ENCODE measurements around the gene SYT9. TPM values are rescaled to one million over a fixed set of nuclear protein-coding genes. Genes with fewer than 3 reads are reported as not detected.

SYT9 gene
- polyA plus RNA-seq, 2 of the 4 experiments (the other 2 are of a cell fraction), result 0.10 TPM; not detected in 1

DNA sequence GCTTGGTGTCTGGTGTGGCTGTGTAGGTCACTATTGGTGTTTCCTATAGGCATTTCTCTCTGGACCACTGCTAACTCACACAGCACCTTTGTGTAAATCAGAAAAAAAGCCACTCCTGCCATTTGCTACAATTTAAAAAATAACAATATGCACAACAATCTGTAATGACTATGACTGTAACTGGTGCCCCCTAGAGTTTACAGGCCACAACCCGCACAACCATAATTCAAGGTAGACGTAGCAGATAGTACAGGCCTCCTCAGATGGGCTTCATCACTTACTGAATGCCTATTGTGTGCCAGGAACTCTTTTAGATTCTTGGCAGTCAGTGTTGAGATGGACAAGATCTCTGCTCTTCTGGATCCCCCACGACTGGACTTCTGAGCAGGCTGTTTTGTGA is 47.7 kb downstream of the SYT9 start:
- FAIRE-seq (no peak), DNase-seq (ENCODE audit: low read depth in 1 of 2, low spot score in 1 of 2) (no peak), ATAC-seq (no peak)
- POLR2A ChIA-PET, result no interaction called here
- Histone ChIP-seq H3K4me3 (no peak overlapping the region), H3K9me3 (no peaks in the 10 kb centered on the region), H3K27ac (no peak overlapping the region), H3K4me1 (no peaks in the 10 kb centered on the region), H3K4me2 (no peak overlapping the region)
- TF ChIP-seq, protein P1, sequence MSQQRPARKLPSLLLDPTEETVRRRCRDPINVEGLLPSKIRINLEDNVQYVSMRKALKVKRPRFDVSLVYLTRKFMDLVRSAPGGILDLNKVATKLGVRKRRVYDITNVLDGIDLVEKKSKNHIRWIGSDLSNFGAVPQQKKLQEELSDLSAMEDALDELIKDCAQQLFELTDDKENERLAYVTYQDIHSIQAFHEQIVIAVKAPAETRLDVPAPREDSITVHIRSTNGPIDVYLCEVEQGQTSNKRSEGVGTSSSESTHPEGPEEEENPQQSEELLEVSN (IDR thresholded peaks at IDR 0.05; ENCODE audit: borderline replicate concordance, low read depth), result no peak
- TF ChIP-seq HEYL (CRISPR knock-in tag; IDR thresholded peaks at IDR 0.05) (no peak), FOXS1 (CRISPR knock-in tag; IDR thresholded peaks at IDR 0.05) (no peak), FOSL2 (IDR thresholded peaks at IDR 0.05) (no peak), FOSL2 (CRISPR knock-in tag; IDR thresholded peaks at IDR 0.05) (no peak), SREBF2 (IDR thresholded peaks at IDR 0.05) (no peak), RARB (CRISPR knock-in tag; IDR thresholded peaks at IDR 0.05) (no peak), BHLHE40 (IDR thresholded peaks at IDR 0.05; ENCODE audit: low read depth, low read length) (no peak), NFE2L2 (conservative IDR thresholded peaks at IDR 0.05; ENCODE audit: low read length) (no peak), JUN (IDR thresholded peaks at IDR 0.05) (no peak), RNF2 (IDR thresholded peaks at IDR 0.05; ENCODE audit: borderline replicate concordance, low read depth) (no peak), RFX5 (IDR thresholded peaks at IDR 0.05) (no peak), CHD4 (IDR thresholded peaks at IDR 0.05; ENCODE audit: borderline replicate concordance) (no peak), ZSCAN20 (CRISPR knock-in tag; IDR thresholded peaks at IDR 0.05) (no peak), RCOR1 (IDR thresholded peaks at IDR 0.05; ENCODE audit: low read depth, low read length) (no peak), TFCP2L1 (CRISPR knock-in tag; IDR thresholded peaks at IDR 0.05) (no peak)
- TF ChIP-seq, protein P2, sequence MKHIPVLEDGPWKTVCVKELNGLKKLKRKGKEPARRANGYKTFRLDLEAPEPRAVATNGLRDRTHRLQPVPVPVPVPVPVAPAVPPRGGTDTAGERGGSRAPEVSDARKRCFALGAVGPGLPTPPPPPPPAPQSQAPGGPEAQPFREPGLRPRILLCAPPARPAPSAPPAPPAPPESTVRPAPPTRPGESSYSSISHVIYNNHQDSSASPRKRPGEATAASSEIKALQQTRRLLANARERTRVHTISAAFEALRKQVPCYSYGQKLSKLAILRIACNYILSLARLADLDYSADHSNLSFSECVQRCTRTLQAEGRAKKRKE (CRISPR knock-in tag; IDR thresholded peaks at IDR 0.05; ENCODE audit: low read depth), result no peak
- TF ChIP-seq, protein P3, sequence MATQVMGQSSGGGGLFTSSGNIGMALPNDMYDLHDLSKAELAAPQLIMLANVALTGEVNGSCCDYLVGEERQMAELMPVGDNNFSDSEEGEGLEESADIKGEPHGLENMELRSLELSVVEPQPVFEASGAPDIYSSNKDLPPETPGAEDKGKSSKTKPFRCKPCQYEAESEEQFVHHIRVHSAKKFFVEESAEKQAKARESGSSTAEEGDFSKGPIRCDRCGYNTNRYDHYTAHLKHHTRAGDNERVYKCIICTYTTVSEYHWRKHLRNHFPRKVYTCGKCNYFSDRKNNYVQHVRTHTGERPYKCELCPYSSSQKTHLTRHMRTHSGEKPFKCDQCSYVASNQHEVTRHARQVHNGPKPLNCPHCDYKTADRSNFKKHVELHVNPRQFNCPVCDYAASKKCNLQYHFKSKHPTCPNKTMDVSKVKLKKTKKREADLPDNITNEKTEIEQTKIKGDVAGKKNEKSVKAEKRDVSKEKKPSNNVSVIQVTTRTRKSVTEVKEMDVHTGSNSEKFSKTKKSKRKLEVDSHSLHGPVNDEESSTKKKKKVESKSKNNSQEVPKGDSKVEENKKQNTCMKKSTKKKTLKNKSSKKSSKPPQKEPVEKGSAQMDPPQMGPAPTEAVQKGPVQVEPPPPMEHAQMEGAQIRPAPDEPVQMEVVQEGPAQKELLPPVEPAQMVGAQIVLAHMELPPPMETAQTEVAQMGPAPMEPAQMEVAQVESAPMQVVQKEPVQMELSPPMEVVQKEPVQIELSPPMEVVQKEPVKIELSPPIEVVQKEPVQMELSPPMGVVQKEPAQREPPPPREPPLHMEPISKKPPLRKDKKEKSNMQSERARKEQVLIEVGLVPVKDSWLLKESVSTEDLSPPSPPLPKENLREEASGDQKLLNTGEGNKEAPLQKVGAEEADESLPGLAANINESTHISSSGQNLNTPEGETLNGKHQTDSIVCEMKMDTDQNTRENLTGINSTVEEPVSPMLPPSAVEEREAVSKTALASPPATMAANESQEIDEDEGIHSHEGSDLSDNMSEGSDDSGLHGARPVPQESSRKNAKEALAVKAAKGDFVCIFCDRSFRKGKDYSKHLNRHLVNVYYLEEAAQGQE (IDR thresholded peaks at IDR 0.05), result no peak
- 16% methylated on average over 3 of the region's 3 CpGs for WGBS (ENCODE audit: missing lambda C conversion rate)
- CTCF ChIA-PET, result interaction anchor here (0.6 to 0.9 kb wide), 2 partner anchors 51 kb away, joined by 3 to 4 read pairs; no protein-coding TSS in a partner anchor

DNA sequence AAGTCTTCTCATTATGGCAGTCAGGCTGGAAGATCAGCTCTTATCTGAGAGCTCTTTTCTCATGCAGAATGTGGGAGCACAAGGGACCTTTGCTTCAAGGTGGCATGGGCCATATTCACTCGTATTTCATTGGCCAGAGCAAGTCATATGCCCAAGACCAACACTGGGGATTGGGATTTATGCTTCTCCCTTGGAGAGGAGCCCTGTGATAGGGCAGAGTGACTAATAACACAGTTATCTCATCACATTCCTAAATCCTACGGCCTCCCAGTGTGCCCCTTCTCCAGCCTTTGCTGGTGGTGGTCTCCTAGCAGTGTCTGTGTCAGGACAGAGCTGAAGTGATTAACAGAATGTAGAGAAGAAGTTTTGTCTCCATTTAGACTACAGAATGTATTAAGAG is 48.6 kb downstream of the SYT9 start:
- TF ChIP-seq RAD21 (conservative IDR thresholded peaks at IDR 0.05 in 1 of 2, IDR thresholded peaks at IDR 0.05 in 1 of 2) (no peak), SREBF2 (IDR thresholded peaks at IDR 0.05) (no peak), HDAC2 (IDR thresholded peaks at IDR 0.05) (no peak), ZC3H11A (IDR thresholded peaks at IDR 0.05) (no peak), RNF2 (IDR thresholded peaks at IDR 0.05; ENCODE audit: borderline replicate concordance, low read depth) (no peak), RARB (CRISPR knock-in tag; IDR thresholded peaks at IDR 0.05) (no peak), EP300 (IDR thresholded peaks at IDR 0.05) (no peak), CEBPB (IDR thresholded peaks at IDR 0.05) (no peak), POLR2AphosphoS2 (conservative IDR thresholded peaks at IDR 0.05; ENCODE audit: low read length) (no peak), KDM5A (IDR thresholded peaks at IDR 0.05) (no peak)
- TF ChIP-seq, protein P4, sequence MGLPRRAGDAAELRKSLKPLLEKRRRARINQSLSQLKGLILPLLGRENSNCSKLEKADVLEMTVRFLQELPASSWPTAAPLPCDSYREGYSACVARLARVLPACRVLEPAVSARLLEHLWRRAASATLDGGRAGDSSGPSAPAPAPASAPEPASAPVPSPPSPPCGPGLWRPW (IDR thresholded peaks at IDR 0.05), result no peak
- TF ChIP-seq, protein P3 (IDR thresholded peaks at IDR 0.05), result no peak
- DNase-seq (ENCODE audit: low read depth in 1 of 2, low spot score in 1 of 2) (no peak), FAIRE-seq (no peak), ATAC-seq (no peak)
- Histone ChIP-seq H3K4me2 (no peak overlapping the region), H3K4me1 (no peaks in the 10 kb centered on the region), H3K9me3 (no peaks in the 10 kb centered on the region), H3K27ac (no peak overlapping the region), H3K4me3 (no peak overlapping the region)
- 7% methylated on average over 2 of the region's 2 CpGs for WGBS (ENCODE audit: missing lambda C conversion rate)
- ChIA-PET POLR2A (no interaction called here), CTCF (interaction anchor here (1.0 kb wide), 1 partner anchor 14 kb away, joined by 3 read pairs; no protein-coding TSS in a partner anchor)

Data from A549 (cell line).